ENCODE data around the gene MYO5A. TPM values are rescaled to one million over a fixed set of nuclear protein-coding genes. Genes with fewer than 3 reads are reported as not detected.
"Not testable (repeated sequence)": the region's sequence is repeated elsewhere in the genome, so short reads cannot be mapped to it uniquely, and the experiment has no call there.

MYO5A gene
- total RNA-seq, 2 donors from 2014 or later: 14.0 to 19.5 TPM

- DNase-seq (ENCODE audit: low spot score in 2 of 2) (no peak), ATAC-seq (no peak)
- H3K36me3 Mint-ChIP-seq: no peaks in the 10 kb centered on the region
- no peak overlapping the region for H3K27ac Mint-ChIP-seq
- no peaks in the 10 kb centered on the region for H3K9me3 Mint-ChIP-seq
Observed at GRCh38 chr15:52521682-52522081, 7.0 kb downstream of the MYO5A start.

- H3K27ac Mint-ChIP-seq: no peak overlapping the region
- no peaks in the 10 kb centered on the region for H3K36me3 Mint-ChIP-seq
- no peaks in the 10 kb centered on the region for H3K9me3 Mint-ChIP-seq
- DNase-seq (ENCODE audit: low spot score in 2 of 2) (no peak), ATAC-seq (no peak)
Observed at GRCh38 chr15:52520421-52520820, 8.3 kb downstream of the MYO5A start.

GRCh38 chr15:52518487-52519371, 10.0 kb downstream of the MYO5A start:
- Mint-ChIP-seq H3K9me3 (no peaks in the 10 kb centered on the region), H3K36me3 (no peaks in the 10 kb centered on the region), H3K27ac (no peak overlapping the region)
- no peak for ATAC-seq
- DNase-seq (ENCODE audit: low spot score in 2 of 2): no peak

GRCh38 chr15:52517014-52517413, 11.7 kb downstream of the MYO5A start:
- Mint-ChIP-seq H3K9me3 (no peaks in the 10 kb centered on the region), H3K36me3 (no peaks in the 10 kb centered on the region), H3K27ac (no peak overlapping the region)
- no peak for DNase-seq (ENCODE audit: low spot score in 2 of 2)
- no peak for ATAC-seq

- no peak for DNase-seq (ENCODE audit: low spot score in 2 of 2)
- H3K9me3 Mint-ChIP-seq: no peaks in the 10 kb centered on the region
Observed at GRCh38 chr15:52515343-52515742, 13.3 kb downstream of the MYO5A start.

GRCh38 chr15:52514482-52514881, 14.2 kb downstream of the MYO5A start:
- Mint-ChIP-seq H3K9me3 (no peaks in the 10 kb centered on the region), H3K36me3 (no peaks in the 10 kb centered on the region), H3K27ac (no peak overlapping the region)
- DNase-seq (ENCODE audit: low spot score in 2 of 2) (no peak), ATAC-seq (no peak)

More at GRCh38 chr15:52515343-52515742, 13.3 kb downstream of the MYO5A start:
- Mint-ChIP-seq H3K36me3 (no peaks in the 10 kb centered on the region), H3K27ac (no peak overlapping the region)
- ATAC-seq: no peak

GRCh38 chr15:52512869-52513268, 15.8 kb downstream of the MYO5A start:
- ATAC-seq; H3K27ac Mint-ChIP-seq; DNase-seq (ENCODE audit: low spot score in 2 of 2); H3K36me3 Mint-ChIP-seq; H3K9me3 Mint-ChIP-seq: not testable (repeated sequence)

- Mint-ChIP-seq H3K9me3 (no peaks in the 10 kb centered on the region), H3K27ac (peak overlapping the region in 1 of 2 donors; percentile 19), H3K36me3 (no peaks in the 10 kb centered on the region)
- DNase-seq (ENCODE audit: low spot score in 2 of 2) (no peak), ATAC-seq (no peak)
Observed at GRCh38 chr15:52511084-52511483, 17.6 kb downstream of the MYO5A start.

GRCh38 chr15:52509500-52510245, 19.0 kb downstream of the MYO5A start:
- H3K27ac Mint-ChIP-seq: no peak overlapping the region
- DNase-seq (ENCODE audit: low spot score in 2 of 2): no peak
- H3K9me3 Mint-ChIP-seq: no peaks in the 10 kb centered on the region
- no peaks in the 10 kb centered on the region for H3K36me3 Mint-ChIP-seq
- ATAC-seq: no peak

- Mint-ChIP-seq H3K36me3 (no peaks in the 10 kb centered on the region), H3K27ac (no peak overlapping the region), H3K9me3 (no peaks in the 10 kb centered on the region)
- DNase-seq (ENCODE audit: low spot score in 2 of 2) (no peak), ATAC-seq (no peak)
Observed at GRCh38 chr15:52506549-52506948, 22.1 kb downstream of the MYO5A start.

- Mint-ChIP-seq H3K9me3 (no peaks in the 10 kb centered on the region), H3K27ac (no peak overlapping the region), H3K36me3 (no peaks in the 10 kb centered on the region)
- DNase-seq (ENCODE audit: low spot score in 2 of 2): no peak
- no peak for ATAC-seq
Observed at GRCh38 chr15:52505151-52505550, 23.5 kb downstream of the MYO5A start.

GRCh38 chr15:52503788-52504496, 24.7 kb downstream of the MYO5A start:
- H3K9me3 Mint-ChIP-seq: no peaks in the 10 kb centered on the region
- DNase-seq (ENCODE audit: low spot score in 2 of 2) (no peak), ATAC-seq (peak; percentile 74 to 81)
- H3K27ac Mint-ChIP-seq: peak overlapping the region in 1 of 2 donors; percentile 20
- no peaks in the 10 kb centered on the region for H3K36me3 Mint-ChIP-seq

GRCh38 chr15:52502608-52503007, 26.1 kb downstream of the MYO5A start:
- H3K36me3 Mint-ChIP-seq: no peaks in the 10 kb centered on the region
- H3K27ac Mint-ChIP-seq: no peak overlapping the region
- no peak for DNase-seq (ENCODE audit: low spot score in 2 of 2)
- no peak for ATAC-seq
- no peaks in the 10 kb centered on the region for H3K9me3 Mint-ChIP-seq

- H3K36me3 Mint-ChIP-seq: no peaks in the 10 kb centered on the region
- ATAC-seq (no peak), DNase-seq (ENCODE audit: low spot score in 2 of 2) (no peak)
- no peak overlapping the region for H3K27ac Mint-ChIP-seq
- no peaks in the 10 kb centered on the region for H3K9me3 Mint-ChIP-seq
Observed at GRCh38 chr15:52499506-52499905, 29.2 kb downstream of the MYO5A start.

- no peaks in the 10 kb centered on the region for H3K9me3 Mint-ChIP-seq
- no peak overlapping the region for H3K27ac Mint-ChIP-seq
- H3K36me3 Mint-ChIP-seq: no peaks in the 10 kb centered on the region
- ATAC-seq (no peak), DNase-seq (ENCODE audit: low spot score in 2 of 2) (no peak)
Observed at GRCh38 chr15:52498706-52499105, 30.0 kb downstream of the MYO5A start.

- Mint-ChIP-seq H3K9me3 (no peaks in the 10 kb centered on the region), H3K36me3 (no peaks in the 10 kb centered on the region), H3K27ac (no peak overlapping the region)
- peak; percentile 51 to 58 for DNase-seq (ENCODE audit: low spot score in 2 of 2)
- ATAC-seq: peak; percentile 100
Observed at GRCh38 chr15:52496776-52497470, 31.8 kb downstream of the MYO5A start.
